ENCODE data around the gene SHC4.

Gene SHC4

GRCh38 chr15:48962662-48963523, 826 bp downstream of the SHC4 start:
- no peak for DNase-seq (ENCODE audit: low read depth in 1 of 2, low spot score in 1 of 2)
- H3K4me3 ChIP-seq (replicated peaks; ENCODE audit: insufficient read depth, low read length), result peak overlapping the region; percentile 28

GRCh38 chr15:48955967-48956366, 7.8 kb downstream of the SHC4 start:
- TF ChIP-seq CTCF (IDR thresholded peaks at IDR 0.05; ENCODE audit: insufficient read depth, low read length) (no peak), SPI1 (IDR thresholded peaks at IDR 0.05; ENCODE audit: borderline replicate concordance, low read depth) (no peak), GABPA (IDR thresholded peaks at IDR 0.05; ENCODE audit: low read depth) (no peak), REST (IDR thresholded peaks at IDR 0.05; ENCODE audit: insufficient replicate concordance, low read depth) (no peak), POLR2AphosphoS5 (IDR thresholded peaks at IDR 0.05; ENCODE audit: low read depth) (no peak)
- H3K27ac ChIP-seq (replicated peaks), result no peak overlapping the region
- H3K27me3 ChIP-seq (ENCODE audit: insufficient read depth, poor library complexity, severe bottlenecking), result no peaks in the 10 kb centered on the region
- DNase-seq (ENCODE audit: low read depth in 1 of 2, low spot score in 1 of 2), result no peak
- no peak overlapping the region for H3K4me3 ChIP-seq (replicated peaks; ENCODE audit: insufficient read depth, low read length)

More at GRCh38 chr15:48962662-48963523, 826 bp downstream of the SHC4 start:
- H3K27ac ChIP-seq (replicated peaks), result no peak overlapping the region
- H3K27me3 ChIP-seq (ENCODE audit: insufficient read depth, poor library complexity, severe bottlenecking), result peaks cover 15% of the 10 kb centered on the region
- TF ChIP-seq REST (IDR thresholded peaks at IDR 0.05; ENCODE audit: insufficient replicate concordance, low read depth) (no peak), SPI1 (IDR thresholded peaks at IDR 0.05; ENCODE audit: borderline replicate concordance, low read depth) (no peak), CTCF (IDR thresholded peaks at IDR 0.05; ENCODE audit: insufficient read depth, low read length) (no peak), POLR2AphosphoS5 (IDR thresholded peaks at IDR 0.05; ENCODE audit: low read depth) (no peak), GABPA (IDR thresholded peaks at IDR 0.05; ENCODE audit: low read depth) (no peak)

GRCh38 chr15:48955370-48955769, 8.3 kb downstream of the SHC4 start:
- Histone ChIP-seq H3K27me3 (ENCODE audit: insufficient read depth, poor library complexity, severe bottlenecking) (no peaks in the 10 kb centered on the region), H3K27ac (replicated peaks) (no peak overlapping the region), H3K4me3 (replicated peaks; ENCODE audit: insufficient read depth, low read length) (no peak overlapping the region)
- no peak for DNase-seq (ENCODE audit: low read depth in 1 of 2, low spot score in 1 of 2)
- TF ChIP-seq GABPA (IDR thresholded peaks at IDR 0.05; ENCODE audit: low read depth) (no peak), REST (IDR thresholded peaks at IDR 0.05; ENCODE audit: insufficient replicate concordance, low read depth) (no peak), CTCF (IDR thresholded peaks at IDR 0.05; ENCODE audit: insufficient read depth, low read length) (no peak), SPI1 (IDR thresholded peaks at IDR 0.05; ENCODE audit: borderline replicate concordance, low read depth) (no peak), POLR2AphosphoS5 (IDR thresholded peaks at IDR 0.05; ENCODE audit: low read depth) (no peak)
